GM12864 (cell line): Measurements from ENCODE around the gene IDH1.
A peak's percentile ranks its signal among the peaks of the same experiment; 100 is the strongest.
"Not testable (repeated sequence)": the region's sequence is repeated elsewhere in the genome, so short reads cannot be mapped to it uniquely, and the experiment has no call there.

Source experiments
- DNase-seq: peaks from one replicate; pipeline ENCODE4 v3.0.0-alpha.2; 2011; ENCODE audit warnings: low read depth
- H3K4me3 ChIP-seq: 2 replicates; pipeline ENCODE4 v1.5.1; 2011; ENCODE audit warnings: mild to moderate bottlenecking, low read depth, low read length, control low read depth
- TF ChIP-seq, protein P1 (sequence below): IDR thresholded peaks from 2 replicates; pipeline ENCODE4 v1.5.1; 2011; ENCODE audit warnings: low read depth, mild to moderate bottlenecking, moderate library complexity, low read length, control low read depth, inconsistent platforms; ENCODE audit errors: missing control alignments

Gene IDH1

DNA sequence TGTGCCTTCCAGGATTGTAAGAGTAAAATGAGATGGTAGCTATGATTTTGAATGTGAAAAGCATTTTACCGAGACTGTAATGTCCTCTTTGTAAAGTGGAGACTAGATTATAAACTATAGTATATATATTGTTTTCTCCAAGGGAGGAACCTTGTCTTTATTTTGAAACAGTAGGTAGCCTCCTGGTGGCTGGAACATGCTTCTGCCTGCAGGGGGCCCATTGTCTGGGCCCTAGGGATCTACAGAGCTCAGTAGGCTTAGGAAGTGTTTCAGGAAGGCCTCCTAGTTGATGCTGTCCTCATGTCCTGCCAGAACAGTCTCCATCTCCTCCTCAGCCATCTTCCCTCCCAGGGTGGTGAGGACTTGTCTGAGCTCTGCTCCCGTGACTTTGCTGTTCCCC lies 14.2 kb upstream of the IDH1 start:
- TF ChIP-seq, protein P1, sequence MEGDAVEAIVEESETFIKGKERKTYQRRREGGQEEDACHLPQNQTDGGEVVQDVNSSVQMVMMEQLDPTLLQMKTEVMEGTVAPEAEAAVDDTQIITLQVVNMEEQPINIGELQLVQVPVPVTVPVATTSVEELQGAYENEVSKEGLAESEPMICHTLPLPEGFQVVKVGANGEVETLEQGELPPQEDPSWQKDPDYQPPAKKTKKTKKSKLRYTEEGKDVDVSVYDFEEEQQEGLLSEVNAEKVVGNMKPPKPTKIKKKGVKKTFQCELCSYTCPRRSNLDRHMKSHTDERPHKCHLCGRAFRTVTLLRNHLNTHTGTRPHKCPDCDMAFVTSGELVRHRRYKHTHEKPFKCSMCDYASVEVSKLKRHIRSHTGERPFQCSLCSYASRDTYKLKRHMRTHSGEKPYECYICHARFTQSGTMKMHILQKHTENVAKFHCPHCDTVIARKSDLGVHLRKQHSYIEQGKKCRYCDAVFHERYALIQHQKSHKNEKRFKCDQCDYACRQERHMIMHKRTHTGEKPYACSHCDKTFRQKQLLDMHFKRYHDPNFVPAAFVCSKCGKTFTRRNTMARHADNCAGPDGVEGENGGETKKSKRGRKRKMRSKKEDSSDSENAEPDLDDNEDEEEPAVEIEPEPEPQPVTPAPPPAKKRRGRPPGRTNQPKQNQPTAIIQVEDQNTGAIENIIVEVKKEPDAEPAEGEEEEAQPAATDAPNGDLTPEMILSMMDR = peak; percentile 33
- no peak for DNase-seq
- no peak overlapping the region for H3K4me3 ChIP-seq

DNA sequence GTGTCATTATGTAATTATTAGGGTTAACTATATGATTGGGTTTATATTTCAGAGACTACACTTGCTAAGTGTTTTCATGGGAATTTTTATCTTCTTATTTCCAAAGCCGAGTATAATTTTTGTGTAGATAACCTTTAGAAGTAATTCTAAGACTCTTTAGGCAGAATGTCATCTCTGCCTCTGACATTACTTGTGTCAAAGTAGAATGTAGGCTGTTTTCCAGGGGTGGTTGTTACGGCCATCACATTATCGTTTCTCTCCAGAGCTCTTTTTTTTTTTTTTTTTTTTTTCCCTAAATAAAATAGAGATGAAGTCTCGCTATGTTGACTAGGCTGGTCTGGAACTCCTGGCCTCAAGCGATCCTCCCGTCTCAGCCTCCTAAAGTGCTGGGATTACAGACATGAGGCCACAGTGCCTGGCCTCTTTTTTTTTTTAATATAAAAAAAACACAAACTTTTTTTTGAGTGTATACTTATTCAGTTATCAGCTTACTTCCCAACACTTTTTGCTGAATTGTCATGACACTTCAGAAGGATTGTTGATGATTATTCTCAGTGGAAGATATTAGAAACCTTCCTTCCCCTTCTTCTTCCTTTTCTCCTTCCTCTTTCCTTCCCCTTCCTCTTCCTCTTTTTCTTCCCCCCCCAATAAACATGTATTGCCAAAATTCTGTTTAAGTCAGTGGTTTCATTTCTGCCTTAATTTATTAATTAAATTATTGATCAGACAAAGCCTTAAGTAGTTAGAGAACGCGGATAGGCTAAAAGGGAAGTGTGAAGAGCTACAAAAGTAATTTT lies 13.5 kb upstream of the IDH1 start:
- DNase-seq = no peak
- H3K4me3 ChIP-seq = no peak overlapping the region
- TF ChIP-seq, protein P1 = no peak

DNA sequence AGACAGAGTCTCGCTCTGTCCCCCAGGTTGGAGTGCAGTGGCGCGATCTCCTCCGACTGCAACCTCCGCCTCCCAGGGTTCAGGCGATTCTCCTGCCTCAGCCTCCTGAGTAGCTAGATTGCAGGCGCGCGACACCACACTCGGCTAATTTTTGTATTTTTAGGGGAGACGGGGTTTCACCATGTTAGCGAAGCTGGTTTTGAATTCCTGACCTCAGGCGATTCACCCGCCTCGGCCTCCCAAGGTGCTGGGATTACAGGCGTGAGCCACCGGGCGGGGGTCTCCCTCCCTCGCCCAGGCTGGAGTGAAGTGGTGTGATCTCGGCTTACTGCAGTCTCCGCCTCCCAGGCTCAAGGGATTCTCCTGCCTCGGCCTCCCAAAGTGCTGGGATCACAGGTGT lies 12.7 kb upstream of the IDH1 start:
- DNase-seq = not testable (repeated sequence)
- peak overlapping the region; percentile 26 for H3K4me3 ChIP-seq

DNA sequence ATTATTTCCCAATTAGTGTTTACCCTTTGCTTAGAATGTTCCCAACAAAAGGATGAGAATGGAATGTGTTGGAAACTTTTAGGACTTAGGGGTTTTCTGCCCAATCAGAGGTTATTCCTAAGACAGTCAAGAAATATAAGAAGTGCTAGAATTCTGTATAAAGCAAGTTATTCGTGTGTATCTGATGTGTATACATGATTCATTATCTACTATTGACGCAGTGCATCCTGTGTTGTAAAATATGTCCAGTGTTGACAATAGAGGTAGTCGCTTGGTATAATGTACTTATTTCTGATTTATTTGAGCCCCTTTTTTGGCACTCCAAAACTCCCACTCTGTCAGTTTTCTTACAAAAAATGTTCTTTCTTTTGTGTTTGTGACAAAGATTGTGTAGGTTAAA lies 12.1 kb upstream of the IDH1 start:
- TF ChIP-seq, protein P1 = no peak
- DNase-seq = no peak
- H3K4me3 ChIP-seq = peak overlapping the region; percentile 61

DNA sequence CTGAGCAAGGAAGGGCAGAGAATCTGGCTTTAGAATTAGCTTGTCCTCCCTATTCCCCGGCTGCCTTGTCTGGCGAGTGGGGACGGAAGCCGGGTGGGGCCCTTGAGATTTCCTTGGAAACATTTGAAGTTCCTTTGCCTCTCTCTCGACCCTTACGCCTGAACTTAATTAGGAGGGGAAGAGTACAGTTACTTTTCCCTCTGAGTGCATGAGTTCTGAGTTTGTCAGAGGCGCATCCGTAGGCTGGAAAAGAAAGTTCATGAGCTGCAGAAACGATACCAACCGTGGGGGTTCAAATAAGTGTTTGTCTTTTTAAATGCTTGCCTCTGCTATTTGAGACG lies 11.7 kb upstream of the IDH1 start:
- H3K4me3 ChIP-seq = peak overlapping the region; percentile 61
- TF ChIP-seq, protein P1 = no peak
- DNase-seq = no peak

DNA sequence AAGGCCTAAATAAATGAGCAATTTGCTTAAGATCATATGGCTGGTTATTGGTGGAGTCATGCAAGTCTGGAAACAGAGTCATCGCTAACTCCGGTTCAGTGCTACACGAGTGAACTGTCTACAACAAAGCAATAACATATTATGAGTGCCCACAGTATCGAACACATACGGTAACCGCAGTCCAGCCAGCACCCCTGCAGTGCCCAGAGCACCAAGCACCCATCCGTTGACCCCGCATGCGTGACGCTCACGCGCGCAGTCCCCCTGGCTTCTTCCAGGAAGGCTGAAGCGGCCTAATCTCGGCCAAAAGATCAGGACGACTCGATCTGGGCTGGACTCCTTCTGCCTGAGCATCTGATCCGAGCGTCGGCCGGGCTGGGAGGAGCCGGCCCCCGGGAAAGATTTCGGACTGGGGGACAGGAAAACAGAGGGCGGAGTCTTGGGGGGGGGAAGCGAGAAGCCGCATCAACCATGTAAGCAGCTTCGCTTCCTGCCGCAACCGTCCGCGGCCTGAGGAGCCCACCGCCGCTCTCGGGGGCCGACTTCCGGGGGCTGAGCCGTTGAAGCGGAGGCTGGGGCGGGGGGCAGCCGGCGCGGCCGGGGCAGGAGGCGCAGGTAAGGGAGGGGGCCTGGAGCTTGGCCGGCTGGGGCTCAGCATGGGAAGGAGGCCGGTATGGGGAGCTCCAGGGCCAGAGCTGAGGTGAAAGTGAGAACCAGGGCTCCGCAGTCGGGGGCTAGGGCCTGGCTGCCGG lies 11.1 kb upstream of the IDH1 start, which contains the start of gene PIKFYVE:
PIKFYVE (plus strand) TSS at position 455 of the 752 bp plus-strand sequence. CDS start 5,265 bp downstream, outside the sequence.
- TF ChIP-seq, protein P1 = no peak
- peak within 1 kb of the TSS; percentile 61 for H3K4me3 ChIP-seq
- peak; percentile 95 for DNase-seq

DNA sequence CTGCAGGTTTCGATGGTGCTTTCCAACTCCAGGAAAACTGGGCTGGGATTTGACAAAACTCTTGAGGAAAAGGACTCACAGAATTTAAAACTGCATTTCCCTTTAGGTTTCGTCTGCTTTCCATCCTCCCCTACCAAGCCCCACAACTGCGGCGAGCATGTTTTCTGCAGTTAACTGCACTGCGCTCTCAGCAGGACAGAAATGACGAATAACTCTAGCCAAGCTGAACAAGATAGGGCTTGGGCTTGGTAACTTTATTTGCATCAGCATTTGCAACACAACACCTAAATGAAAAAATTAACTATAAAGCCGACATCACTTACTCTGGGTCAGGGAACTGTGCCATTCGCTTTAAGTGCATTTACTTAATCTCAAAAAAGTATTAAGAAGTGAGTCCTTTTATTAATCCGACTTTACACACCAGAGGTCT lies 10.5 kb upstream of the IDH1 start:
- TF ChIP-seq, protein P1 = no peak
- peak; percentile 50 for DNase-seq

DNA sequence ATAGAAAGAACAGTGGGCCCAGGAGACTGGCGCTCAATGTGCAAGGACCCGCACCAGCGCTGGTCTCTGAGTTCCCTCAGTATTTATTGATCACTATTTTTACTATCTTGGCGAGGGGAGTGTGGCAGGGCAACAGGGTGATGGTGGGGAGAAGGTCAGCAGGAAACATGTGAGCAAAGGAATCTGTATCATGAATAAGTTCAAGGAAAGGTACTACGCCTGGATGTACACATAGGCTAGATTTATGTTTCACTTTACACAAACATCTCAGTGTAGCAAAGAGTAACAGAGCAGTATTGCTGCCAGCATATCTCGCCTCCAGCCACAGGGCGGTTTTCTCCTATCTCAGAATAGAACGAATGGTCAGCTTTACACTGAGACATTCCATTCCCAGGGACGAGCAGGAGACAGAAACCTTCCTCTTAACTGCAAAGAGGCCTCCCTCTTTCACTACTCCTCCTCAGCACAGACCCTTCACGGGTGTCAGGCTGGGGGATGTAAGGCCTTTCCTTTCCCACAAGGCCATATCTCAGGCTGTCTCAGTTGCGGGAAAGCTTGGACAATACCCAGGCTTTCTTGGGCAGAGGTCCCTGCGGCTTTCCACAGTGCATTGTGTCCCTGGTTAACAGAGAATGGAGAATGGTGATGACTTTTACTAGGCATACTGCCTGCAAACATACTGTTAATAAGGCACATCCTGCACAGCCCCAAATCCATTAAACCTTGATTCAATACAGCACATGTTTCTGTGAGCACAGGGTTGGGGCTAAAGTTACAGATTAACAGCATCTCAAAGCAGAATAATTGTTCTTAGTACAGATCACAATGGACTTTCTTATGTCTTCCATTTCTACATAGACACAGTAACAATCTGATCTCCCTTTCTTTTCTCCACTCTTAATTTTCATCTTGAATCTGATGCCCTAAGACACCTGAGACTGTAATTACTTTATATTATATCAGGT lies 2.3 kb upstream of the IDH1 start:
- not testable (repeated sequence) for H3K4me3 ChIP-seq, DNase-seq

More for the DNA sequence above, 10.5 kb upstream of the IDH1 start:
- peak overlapping the region; percentile 61 for H3K4me3 ChIP-seq
